Panc1 (cell line): ENCODE measurements around the gene PLB1.

Experiments used
- CTCF ChIP-seq: fragments of 450-650 bp; IDR thresholded peaks from 2 replicates; pipeline ENCODE4 v1.5.1; 2017; ENCODE audit warnings: mild to moderate bottlenecking
- TCF7L2 ChIP-seq: IDR thresholded peaks from 2 replicates; pipeline ENCODE4 v1.6.1; 2011; ENCODE audit warnings: mild to moderate bottlenecking, low read depth, low read length, inconsistent platforms

GRCh38 chr2:28490558-28490957 lies 5.3 kb upstream of the PLB1 start:
- TF ChIP-seq CTCF (no peak), TCF7L2 (no peak)
